ENCODE measurements around the gene ENAH.

ENAH gene

DNA sequence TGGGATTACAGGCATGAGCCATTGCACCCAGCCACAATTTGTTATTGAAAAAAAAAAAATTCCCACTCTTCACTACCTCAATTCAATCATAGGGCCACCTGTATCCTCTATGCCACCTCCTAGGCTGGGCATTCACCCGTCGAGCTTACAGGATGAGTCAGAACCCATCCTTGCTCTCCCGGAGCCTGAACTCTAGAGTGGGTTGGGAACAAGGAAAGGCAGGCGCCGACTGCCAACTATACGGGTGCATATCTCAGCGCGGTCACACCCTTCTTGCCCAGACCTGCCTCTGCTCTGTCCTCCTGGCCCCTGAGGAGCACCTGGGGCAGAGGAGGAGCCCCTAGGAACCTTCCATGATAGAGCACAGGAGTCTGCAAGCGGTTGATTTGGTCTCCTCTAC, 203.7 kb downstream of the ENAH start:
- no peak for DNase-seq

DNA sequence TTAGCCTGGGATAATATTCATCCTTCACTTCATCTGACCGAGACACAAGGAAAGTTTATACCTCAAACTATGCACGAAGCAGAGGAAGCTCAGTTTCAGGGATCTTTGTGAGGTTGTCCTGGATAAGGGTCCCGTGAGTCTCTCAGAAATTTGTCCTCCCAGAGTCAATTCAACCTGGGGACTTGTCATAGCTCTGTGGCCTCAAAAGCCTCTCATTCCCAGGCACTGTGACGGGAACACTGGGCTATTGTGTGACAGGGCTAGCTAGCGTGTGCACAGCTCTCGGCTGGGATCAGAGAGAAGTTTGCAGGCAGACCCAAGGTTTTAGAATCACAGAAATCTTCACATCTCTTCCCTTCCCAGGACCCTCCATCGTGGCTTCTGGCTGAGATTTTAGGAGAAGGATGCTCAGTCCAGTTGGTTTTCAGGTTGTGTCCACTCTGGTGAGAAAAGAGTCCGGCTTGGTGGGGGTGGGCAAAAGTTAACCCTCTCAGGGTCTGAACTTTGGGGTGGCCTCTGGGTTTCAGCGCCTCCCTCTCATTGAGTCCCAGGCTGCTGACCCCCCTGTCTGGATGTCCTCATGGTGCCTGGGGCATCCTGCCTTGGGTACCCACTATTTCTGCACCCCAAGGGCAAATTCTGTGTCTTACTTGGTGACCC, 204.6 kb downstream of the ENAH start:
- no peak for DNase-seq

DNA sequence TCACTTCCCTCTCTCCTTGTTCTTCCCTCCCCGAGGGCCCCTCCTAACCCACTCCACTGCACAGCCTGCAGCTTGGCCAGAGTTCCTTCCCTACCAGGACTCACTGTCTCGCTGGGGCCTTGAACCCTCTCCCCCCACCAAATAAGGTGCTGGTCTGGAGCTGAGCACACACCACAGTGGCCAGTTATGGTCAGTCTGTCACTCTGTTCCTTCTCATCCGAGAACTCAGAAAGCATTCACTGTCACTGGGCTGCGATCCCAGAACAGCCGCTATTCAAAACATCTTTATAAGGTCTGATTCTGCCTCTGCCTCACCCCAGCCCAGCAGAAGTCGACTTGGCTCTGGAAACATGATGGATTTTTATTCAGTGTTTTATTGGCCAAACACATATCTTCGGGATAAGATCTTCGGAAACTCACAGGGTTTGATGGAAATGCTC, 205.3 kb downstream of the ENAH start:
- DNase-seq, result no peak

DNA sequence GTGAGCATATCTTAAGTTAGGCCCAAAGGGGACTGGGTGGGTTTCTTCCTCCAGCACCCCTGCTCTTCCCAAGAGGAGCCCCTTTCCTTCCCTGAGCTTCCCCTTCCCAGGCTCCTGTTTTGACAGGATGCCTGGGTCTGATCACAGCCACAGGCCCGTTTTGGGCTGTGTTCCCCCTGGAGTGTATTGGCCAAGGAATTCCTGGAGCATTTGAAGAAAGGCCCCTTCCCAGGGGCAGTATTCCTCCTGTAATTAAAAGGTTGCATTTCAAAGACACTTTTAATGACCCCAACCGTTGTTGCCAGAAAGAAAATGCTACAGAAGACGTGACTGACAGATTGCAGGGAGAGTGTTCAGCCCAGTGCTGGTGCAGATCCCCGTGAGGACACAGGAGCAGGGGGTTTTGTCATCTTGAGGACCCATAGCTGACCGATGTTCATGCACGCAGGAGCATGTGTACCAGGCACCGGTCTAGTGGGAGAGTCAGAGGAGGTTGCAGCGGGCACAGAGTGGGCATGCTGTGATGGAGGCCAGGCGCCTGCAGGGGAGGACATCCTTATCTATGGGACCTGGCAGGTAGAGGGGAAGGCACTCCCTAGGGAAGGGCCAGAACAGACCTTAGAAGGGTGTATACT, 205.8 kb downstream of the ENAH start:
- DNase-seq, result no peak

DNA sequence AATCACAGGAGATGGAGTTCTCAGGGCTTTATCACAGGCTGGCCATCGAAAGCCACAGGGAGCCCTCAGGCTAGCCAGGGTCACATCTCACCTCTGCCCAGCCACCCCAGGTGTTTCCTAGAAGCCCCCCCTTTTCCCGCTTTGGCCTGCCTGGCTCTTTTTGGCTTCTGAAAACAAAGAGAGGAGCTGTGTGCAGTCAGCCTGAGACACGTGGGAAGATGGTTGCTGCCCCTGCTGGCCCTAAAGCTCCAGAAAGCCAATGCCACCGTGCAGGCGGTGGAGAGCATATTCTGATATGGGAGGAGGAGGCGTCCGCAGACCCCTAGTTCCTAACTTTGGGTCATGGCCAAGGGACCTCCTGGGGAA, 206.3 kb downstream of the ENAH start:
- DNase-seq, result no peak

DNA sequence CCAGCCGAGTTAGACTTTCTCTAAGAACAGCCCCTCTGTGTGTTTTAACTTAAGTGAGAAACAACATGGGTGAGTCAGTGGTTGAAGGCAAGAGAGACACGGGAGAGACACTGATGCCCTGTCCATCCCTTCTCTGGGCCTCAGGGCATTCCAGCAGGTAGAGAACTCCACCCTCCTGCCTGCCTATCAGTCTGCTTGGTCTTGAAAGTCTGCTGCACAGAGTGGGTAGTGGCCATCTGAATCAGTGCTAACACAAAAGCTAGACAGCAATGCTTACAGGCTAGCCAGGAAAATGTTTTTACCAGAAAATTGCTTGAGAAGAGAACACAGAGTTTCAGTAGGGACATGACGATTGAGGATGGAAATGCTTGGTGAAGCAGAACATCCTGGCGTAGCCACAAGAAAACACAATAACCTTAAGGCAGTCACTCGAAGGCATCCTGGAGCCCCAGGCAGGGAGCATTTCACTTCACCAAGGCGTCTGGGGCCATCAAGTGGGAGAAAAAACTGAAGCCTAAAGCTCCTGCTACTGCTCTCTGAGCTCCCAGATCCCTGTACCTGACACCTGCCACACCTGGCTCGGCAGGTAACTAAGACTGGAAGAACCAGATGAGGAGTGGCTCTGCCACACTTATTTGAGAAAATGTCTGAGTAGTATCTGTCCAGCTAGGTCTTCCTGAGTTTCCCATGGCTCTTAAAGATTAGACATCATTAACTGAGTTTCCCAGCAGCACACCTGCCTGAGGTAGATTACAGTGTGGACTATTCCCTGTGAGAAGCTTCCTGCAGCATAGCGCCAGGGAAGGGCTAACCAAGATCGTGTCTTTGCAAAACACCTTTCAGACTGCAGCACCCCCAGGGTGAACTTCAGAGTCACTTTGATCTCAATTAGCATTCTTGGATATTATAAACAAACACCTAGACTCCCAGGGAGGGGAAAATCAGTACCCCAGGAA, 207.0 kb downstream of the ENAH start:
- no peak for DNase-seq

DNA sequence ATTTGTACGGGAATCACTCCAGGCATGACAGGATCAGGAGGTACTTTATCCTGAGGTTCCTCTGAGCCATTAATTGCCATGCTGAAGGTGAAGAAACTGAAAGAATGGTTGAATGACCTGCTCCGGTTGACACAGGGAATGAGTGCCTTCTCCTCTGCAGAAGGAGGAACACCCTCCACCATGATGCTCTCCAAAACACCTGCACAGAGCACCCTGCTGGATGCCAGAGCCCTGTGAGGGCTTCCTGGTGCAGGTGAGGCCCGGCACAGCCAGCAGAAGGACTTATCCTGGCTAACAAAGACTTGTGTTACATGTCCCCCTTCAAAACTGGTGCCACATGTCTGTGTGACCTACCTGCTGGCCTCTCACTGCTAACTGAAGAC, 210.8 kb downstream of the ENAH start:
- DNase-seq, result no peak

DNA sequence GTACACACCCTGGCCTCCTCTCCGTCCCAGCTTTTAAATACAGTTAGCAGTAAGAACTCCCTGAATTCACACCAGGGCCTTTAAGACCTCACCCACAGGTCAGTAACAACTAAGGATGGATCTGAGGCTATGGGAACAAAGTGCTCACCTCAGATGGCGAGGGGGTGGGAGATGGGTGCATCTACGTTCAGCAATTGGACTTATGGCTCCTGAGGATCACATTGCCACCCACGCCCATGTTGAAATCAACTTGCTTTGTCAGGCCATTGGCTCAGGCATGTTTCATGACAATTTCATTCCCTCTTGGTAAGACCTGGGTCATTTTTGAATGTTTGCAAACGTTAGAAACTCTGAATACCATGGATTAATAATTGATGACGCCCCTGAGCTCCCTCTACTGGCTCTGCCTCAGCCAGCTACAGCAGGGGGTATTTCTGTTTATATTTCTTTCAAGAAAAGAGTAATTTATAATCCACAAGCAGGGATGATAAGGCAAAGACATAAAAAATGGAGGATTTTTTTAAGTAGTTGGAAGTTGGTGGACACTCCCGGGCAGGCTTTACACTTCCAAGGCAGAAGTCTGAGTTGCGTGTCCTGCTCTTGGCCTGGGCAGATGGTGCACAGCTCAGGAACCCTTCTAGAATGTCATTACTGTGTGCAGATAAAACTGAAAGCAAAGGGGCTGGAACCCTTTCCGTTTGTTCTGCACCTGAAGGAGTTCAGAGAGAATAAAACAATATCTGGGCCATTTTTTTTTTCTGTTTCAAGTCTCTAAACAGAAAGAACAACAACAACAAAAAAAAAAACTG, 211.4 kb downstream of the ENAH start:
- no peak for DNase-seq

DNA sequence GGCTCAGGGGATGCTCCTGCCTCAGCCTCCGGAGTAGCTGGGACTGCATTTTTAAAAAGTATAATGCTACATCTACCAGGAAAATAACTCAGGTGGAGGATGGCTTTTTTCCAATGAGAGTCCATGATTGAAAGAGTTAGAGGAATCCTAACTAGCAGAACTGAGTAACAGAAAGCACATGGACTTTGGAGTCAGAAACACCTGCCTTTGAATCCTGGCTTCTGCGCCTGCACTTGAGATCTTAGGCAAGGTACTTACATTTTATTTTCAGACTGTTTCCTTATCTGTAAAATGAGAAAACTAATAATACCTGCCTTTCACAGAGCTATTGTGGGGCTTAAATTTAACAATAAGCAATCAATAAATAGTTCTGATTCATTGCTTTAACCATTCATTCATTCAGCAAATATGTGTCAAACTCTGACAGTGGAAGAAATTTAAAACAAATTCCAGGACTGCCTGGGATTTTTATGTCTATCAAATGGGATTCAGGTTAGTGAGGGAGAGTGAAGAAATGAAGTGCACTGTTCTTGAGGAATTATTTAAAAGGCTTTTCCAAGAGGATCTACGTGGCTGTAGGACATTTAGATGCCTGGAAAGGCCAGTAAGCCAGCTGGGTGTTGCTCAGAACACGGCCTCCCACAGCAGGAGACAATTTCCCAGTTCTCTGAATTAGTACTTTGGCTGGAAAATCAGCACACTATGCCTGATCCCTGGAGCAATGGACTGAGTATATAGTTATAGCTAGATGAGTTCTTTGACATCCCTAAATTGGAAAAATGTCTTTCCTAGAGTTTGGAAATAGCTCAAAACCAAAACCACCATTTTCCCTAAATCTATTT, 212.3 kb downstream of the ENAH start:
- no peak for DNase-seq

DNA sequence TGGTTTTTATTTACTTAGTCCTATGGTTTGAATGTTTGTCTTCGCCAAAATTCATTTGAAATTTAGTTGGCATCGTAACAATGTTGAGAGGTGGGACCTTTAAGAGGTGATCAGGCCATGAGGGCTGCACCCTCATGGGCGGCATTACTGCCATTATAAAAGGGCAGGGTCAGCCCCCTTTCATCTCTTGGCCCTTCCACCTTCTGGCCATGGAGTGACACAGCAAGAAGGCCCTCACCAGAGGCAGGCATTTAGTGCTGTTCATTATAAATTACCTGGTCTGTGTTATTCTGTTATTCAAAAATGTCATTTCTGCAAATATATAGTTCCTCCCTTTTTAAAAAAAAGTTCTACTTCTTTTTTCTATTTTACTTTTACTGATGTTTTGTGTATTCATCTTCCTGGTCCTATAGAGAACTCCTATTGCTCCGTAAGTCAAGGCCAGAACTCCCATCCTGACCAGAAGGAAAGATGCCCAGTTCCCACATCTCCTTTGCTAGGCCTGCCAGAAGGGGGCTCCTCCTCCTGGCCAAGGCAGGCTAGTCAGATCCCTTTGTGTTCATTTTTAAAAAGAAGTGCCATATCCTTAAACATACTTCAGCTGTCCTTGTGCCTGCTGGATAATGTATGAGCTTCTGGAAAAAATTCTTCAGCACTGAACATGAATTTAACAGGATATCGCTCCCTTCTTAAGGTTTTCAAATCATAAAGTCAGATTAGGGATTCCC, 215.0 kb downstream of the ENAH start:
- no peak for DNase-seq

Data from effector CD4-positive, alpha-beta T cell (primary cell).